IPS DF 4.7 (cell line): ENCODE data around the gene NEURL3.

Experiments
- DNase-seq: peaks from one replicate; pipeline ENCODE4 v3.0.0-alpha.2; 2013; ENCODE audit warnings: low spot score; ENCODE audit errors: extremely low read depth

NEURL3 gene

GRCh38 chr2:96540136-96540535 is 35.0 kb upstream of the NEURL3 start:
- no peak for DNase-seq

- DNase-seq = no peak
These were observed 34.2 kb upstream of the NEURL3 start for GRCh38 chr2:96539215-96539920.

GRCh38 chr2:96538487-96539214 is 33.5 kb upstream of the NEURL3 start:
- no peak for DNase-seq

GRCh38 chr2:96537734-96538486 is 32.8 kb upstream of the NEURL3 start:
- no peak for DNase-seq

- no peak for DNase-seq
These were observed 32.0 kb upstream of the NEURL3 start for GRCh38 chr2:96537066-96537733.

GRCh38 chr2:96536445-96537065 is 31.4 kb upstream of the NEURL3 start, which contains the start of gene ARID5A:
Gene ARID5A, plus strand, starts transcription at chr2:96536752. Its CDS starts 75 bp downstream, at chr2:96536827.
- DNase-seq = no peak

- DNase-seq = no peak
These were observed 30.2 kb upstream of the NEURL3 start for GRCh38 chr2:96535331-96535730.

GRCh38 chr2:96534701-96535181 is 29.6 kb upstream of the NEURL3 start:
- DNase-seq = no peak

GRCh38 chr2:96534141-96534540 is 29.0 kb upstream of the NEURL3 start:
- no peak for DNase-seq

- no peak for DNase-seq
These were observed 28.3 kb upstream of the NEURL3 start for GRCh38 chr2:96533292-96534073.

GRCh38 chr2:96532641-96533291 is 27.6 kb upstream of the NEURL3 start:
- no peak for DNase-seq

GRCh38 chr2:96531872-96532505 is 26.8 kb upstream of the NEURL3 start:
- no peak for DNase-seq

GRCh38 chr2:96531366-96531765 is 26.2 kb upstream of the NEURL3 start:
- no peak for DNase-seq

GRCh38 chr2:96530474-96531357 is 25.6 kb upstream of the NEURL3 start:
- no peak for DNase-seq

- DNase-seq = no peak
These were observed 24.9 kb upstream of the NEURL3 start for GRCh38 chr2:96530144-96530430.

- DNase-seq = no peak
These were observed 24.4 kb upstream of the NEURL3 start for GRCh38 chr2:96529376-96530143.

GRCh38 chr2:96528700-96529375 is 23.7 kb upstream of the NEURL3 start:
- no peak for DNase-seq
